CD4-positive, alpha-beta T cell treated with Interleukin-6 for 4 hours (primary cell): ENCODE data around the gene TREH.
A peak's percentile ranks its signal among the peaks of the same experiment; 100 is the strongest.

ENCODE experiments used
- DNase-seq: peaks from one replicate; pipeline ENCODE4 v3.0.0-alpha.2; 2020; ENCODE audit warnings: mixed read lengths

Gene TREH

GRCh38 chr11:118662401-118663271 is 16.8 kb downstream of the TREH start:
- DNase-seq, result no peak

GRCh38 chr11:118661425-118662301 is 17.8 kb downstream of the TREH start:
- no peak for DNase-seq

GRCh38 chr11:118660681-118661424 is 18.6 kb downstream of the TREH start:
- no peak for DNase-seq

- no peak for DNase-seq
These were observed 19.3 kb downstream of the TREH start for GRCh38 chr11:118659953-118660680.

- peak; percentile 90 for DNase-seq
These were observed 20.0 kb downstream of the TREH start for GRCh38 chr11:118659314-118659952.

- DNase-seq, result no peak
These were observed 20.8 kb downstream of the TREH start for GRCh38 chr11:118658429-118659313.

GRCh38 chr11:118657709-118658428 is 21.6 kb downstream of the TREH start:
- no peak for DNase-seq

- DNase-seq, result no peak
These were observed 22.2 kb downstream of the TREH start for GRCh38 chr11:118657238-118657637.

GRCh38 chr11:118656563-118657165 is 22.8 kb downstream of the TREH start:
- DNase-seq, result no peak

- no peak for DNase-seq
These were observed 23.8 kb downstream of the TREH start for GRCh38 chr11:118655486-118656190.

- no peak for DNase-seq
These were observed 25.6 kb downstream of the TREH start for GRCh38 chr11:118653684-118654390.

GRCh38 chr11:118652681-118653181 is 26.7 kb downstream of the TREH start:
- DNase-seq, result no peak

GRCh38 chr11:118651820-118652219 is 27.6 kb downstream of the TREH start:
- DNase-seq, result no peak

GRCh38 chr11:118650366-118650765 is 29.1 kb downstream of the TREH start:
- DNase-seq, result no peak

- DNase-seq, result no peak
These were observed 29.5 kb downstream of the TREH start for GRCh38 chr11:118649941-118650340.

- no peak for DNase-seq
These were observed 31.2 kb downstream of the TREH start for GRCh38 chr11:118648291-118648690.

- DNase-seq, result no peak
These were observed 33.1 kb downstream of the TREH start for GRCh38 chr11:118646393-118646792.
